ENCODE results near the gene PGGT1B.

- TF ChIP-seq MAX (IDR thresholded peaks at IDR 0.05): no peak
- TF ChIP-seq SAP30 (IDR thresholded peaks at IDR 0.05; ENCODE audit: insufficient read depth, insufficient replicate concordance, low read length): no peak
- TF ChIP-seq GABPA (IDR thresholded peaks at IDR 0.05; ENCODE audit: borderline replicate concordance, insufficient read depth, low read length): no peak
- TF ChIP-seq CTCF (IDR thresholded peaks at IDR 0.05; ENCODE audit: control extremely low read depth in 1 of 3, insufficient read depth in 1 of 3, low read depth in 1 of 3, low read length in 3 of 3): no peak
- TF ChIP-seq RNF2 (IDR thresholded peaks at IDR 0.05; ENCODE audit: borderline replicate concordance, low read depth, low read length, missing control alignments, poor library complexity, severe bottlenecking): no peak
- TF ChIP-seq POLR2AphosphoS5 (IDR thresholded peaks at IDR 0.05; ENCODE audit: low read depth, low read length): no peak
- no peak for TF ChIP-seq TBP (IDR thresholded peaks at IDR 0.05; ENCODE audit: low read depth, low read length)
- TF ChIP-seq ATF2 (IDR thresholded peaks at IDR 0.05; ENCODE audit: low read length): no peak
- no peak for TF ChIP-seq EZH2 (IDR thresholded peaks at IDR 0.05; ENCODE audit: low read depth, low read length, severe bottlenecking)
- no peak for TF ChIP-seq PHF8 (conservative IDR thresholded peaks at IDR 0.05; ENCODE audit: low read depth, low read length)
- no peak for TF ChIP-seq YY1 (IDR thresholded peaks at IDR 0.05; ENCODE audit: low read depth, low read length)
- TF ChIP-seq EP300 (IDR thresholded peaks at IDR 0.05; ENCODE audit: borderline replicate concordance in 1 of 2, low read depth in 2 of 2, low read length in 2 of 2): no peak
- no peak for TF ChIP-seq TAF7 (optimal IDR thresholded peaks at IDR 0.05; ENCODE audit: borderline replicate concordance, low read depth, low read length)
Observed at GRCh38 chr5:115160975-115161475, 101.7 kb downstream of the PGGT1B start.

Measured in H1 (cell line).